Heart left ventricle (tissue), 13 donors: ENCODE measurements around the gene KCNJ5.

Source experiments
- CTCF ChIP-seq, 12 donors: fragments of 200-600 bp; sonication (generic) in 4 of 12; IDR thresholded peaks; one replicate each; pipeline versions ENCODE4 v1.5.0 to v1.8.0; 2018 to 2022; ENCODE audit warnings: antibody characterized with exemption in 12 of 12, mild to moderate bottlenecking in 5 of 12
- POLR2A ChIP-seq, 2 donors: fragments of 450-650 bp; IDR thresholded peaks; one replicate each; pipeline ENCODE4 v1.6.1; 2017; ENCODE audit warnings: antibody characterized with exemption in 2 of 2, mild to moderate bottlenecking in 2 of 2, moderate library complexity in 2 of 2
- donor health status: ischemic (EF 13 %, LVEDD 7.1; RV severe dilation, severe dysfunction).
- donor health status: DM: no; HTN: yes; CAD: no.
- donor health status: DM: no; HTN: no; CAD: no.
- donor health status: ischemic (EF 25% LVEDD 6.9; RV normal size, moderate dysfunction).
- donor health status: ischemic (EF 25% LVEDD 5.7; RV mildly dilated, moderate dysfunction).
- donor health status: ischemic (EF 35%, LVEDD 5.7; RV mildly dilated, moderate dysfunction).
- donor health status: nonischemic (EF 11% LVEDD 7.7; RV severe dilation, severe dysfunction).
- donor health status: DM: yes; HTN: yes; CAD: no.
- donor health status: PGD.
- donor health status: ischemic (EF 29% LVEDD 5.4; RV normal size, mild dysfunction).
- donor health status: nonischemic (EF 23%, LVEDD 6.1; RV moderate dilation, normal function).

- TF ChIP-seq CTCF (IDR thresholded peaks at IDR 0.05) (peak; percentile 76 to 94 (median 86)), POLR2A (IDR thresholded peaks at IDR 0.05) (no peak)
Measured at GRCh38 chr11:128884703-128885338, 6.3 kb upstream of the KCNJ5 start.
